ENCODE results near the gene FAM204A.

The FAM204A gene

DNA sequence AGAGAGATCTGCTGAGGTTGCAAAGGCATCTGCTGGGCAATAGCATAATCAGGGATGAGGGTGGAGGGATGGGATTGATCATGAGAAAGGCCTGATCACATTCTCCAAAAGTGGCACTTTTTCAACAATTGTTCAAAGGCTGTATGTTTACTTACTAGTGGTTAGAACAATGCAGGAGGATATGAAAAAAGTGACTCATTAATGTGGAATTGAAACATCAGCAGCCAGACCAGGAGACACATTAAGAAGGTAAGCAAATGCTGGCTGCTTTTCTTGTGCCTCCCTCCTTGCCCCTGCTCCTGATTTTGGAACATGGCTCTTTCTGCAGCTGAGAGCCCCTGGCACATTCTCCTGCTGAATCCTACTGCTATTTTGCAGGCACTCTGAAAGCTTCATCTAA, 63.5 kb downstream of the FAM204A start:
- DNase-seq (ENCODE audit: low read depth in 2 of 2), result no peak

DNA sequence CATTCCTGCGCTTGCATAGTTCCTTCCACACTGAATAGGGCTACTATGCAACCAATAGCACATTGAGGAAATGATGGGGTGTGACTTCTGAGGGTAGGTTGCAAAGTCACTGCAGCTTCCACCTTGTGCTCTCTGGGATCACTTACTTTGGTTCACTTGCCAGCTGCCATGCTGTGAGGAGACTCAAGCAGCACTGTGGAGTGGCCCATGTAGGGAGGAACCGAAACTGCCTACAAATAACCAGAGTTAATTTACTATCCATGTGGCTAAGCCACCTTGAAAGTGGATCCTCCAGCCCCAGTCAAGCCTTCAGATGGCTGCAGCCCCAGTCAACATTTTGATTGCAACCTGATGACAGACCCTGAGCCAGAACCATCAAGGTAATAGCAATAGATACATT, 64.3 kb downstream of the FAM204A start:
- DNase-seq (ENCODE audit: low read depth in 2 of 2), result no peak

DNA sequence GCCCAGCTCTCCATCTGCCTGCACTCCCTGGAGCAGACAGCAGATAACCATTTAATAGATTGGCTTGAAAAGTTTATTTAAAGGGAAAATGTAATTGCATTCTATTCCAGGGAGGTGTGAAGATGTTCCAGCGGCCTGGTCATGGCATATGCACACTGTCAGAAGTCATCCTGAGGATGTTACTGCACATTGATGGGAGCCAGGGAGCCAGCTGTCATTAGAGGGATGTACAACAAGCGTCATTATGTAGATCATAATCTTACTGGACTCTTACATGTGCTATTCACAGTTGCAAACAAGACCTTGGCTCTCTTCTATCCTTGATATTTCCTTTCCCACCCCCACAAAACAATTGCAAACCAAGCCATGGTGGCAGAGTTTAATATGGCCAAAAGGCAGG, 65.4 kb downstream of the FAM204A start:
- DNase-seq (ENCODE audit: low read depth in 2 of 2), result no peak

DNA sequence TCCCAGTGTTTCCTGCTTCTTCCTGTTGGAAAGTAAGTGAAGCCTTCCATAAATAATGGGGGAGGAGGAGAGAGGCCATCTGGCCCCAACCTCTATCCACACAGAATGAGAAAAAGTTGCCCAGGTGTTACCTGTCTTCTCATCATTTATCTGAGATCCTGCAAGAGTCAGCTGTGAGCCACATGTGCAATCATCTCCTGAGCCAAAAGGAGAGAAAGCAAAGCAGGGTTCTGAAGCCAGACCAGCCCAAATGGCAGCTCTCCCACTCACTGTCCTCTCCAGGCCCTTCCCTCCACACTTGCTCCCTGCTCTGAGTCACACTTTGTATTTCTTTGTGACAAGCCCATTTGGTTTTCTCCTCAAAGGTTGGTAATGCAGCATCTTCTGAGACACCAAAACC, 65.9 kb downstream of the FAM204A start:
- DNase-seq (ENCODE audit: low read depth in 2 of 2), result no peak

DNA sequence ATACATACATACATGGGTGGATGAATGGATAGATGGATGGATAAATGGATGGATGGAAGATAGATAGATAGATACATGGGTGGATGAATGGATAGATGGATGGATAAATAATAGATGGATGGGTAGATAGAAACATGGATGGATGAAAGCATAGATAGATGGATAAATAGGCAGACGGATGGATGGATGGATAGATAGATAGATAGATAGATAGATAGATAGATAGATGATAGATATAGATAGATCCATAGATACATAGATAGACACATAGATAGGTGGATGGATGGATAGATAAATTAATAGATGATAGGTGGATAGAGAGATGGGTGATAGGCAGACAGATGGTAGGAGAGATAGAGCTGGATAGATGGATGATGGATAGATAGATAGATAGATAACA, 68.5 kb downstream of the FAM204A start:
- no peak for DNase-seq (ENCODE audit: low read depth in 2 of 2)

DNA sequence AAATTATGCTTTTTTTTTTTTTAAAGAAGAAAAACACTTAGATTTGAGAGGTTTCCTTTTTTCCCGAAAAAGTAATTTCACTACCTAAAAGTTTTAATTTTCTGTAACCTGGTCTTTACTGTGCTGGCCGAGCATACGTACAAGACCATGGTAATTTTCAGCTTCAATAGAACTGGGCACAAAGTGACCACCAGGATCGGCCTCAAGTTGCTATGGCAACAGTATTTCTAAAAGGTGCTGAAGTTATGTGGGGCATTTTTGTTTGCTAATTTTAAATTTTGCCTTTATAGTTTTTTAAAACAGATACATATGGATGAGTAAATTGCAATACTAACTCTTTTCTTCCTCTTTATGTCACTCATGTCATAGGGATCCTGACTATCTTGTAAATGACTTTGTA, 69.4 kb downstream of the FAM204A start:
- no peak for DNase-seq (ENCODE audit: low read depth in 2 of 2)

DNA sequence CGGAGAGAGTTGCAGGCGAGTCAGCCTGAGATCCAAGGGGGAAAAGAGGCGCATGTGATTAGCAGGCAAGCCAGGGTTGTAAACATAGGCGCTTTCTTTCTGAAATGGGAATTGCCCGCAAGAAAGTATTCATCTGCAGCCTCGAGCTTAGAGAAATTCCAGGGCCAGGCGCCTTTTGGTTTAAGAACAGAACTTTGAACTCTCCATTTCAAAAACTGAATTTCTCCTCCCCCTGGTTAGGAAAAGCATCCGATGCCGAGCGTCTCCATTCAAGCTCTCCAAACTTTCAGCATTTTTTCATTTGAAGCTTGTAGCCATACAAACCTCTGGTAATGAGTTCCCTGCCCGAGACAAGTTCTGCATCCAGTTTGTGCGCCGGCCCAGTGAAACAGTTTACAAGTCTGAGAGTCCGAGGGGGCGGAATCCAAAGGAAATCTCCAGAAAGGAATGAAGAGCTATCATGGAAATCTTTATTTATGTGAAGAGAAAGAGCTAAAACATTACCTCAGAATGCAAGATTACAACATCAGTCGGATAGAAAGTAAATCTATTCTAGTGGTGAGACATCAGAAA, 69.9 kb downstream of the FAM204A start:
- peak; percentile 20 to 21 for DNase-seq (ENCODE audit: low read depth in 2 of 2)

DNA sequence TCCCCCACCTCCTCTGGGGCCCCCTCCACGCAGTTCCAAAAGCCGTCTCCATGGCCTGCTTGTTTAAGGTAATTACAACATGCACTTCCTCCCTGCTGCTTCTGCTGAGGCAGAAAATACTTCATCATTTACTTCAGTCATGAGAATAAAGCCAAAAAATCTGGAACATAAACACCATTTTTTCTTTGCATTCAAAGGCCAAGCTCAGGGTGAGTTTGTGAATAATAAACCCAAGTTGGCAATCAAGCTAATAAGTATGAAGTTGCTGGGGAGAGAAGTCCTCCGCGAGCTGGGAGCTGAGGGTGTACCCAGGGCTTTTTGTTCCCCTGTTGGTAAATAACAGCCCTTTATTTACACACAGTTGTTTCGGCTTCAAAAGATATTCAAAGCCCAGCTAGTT, 70.5 kb downstream of the FAM204A start:
- no peak for DNase-seq (ENCODE audit: low read depth in 2 of 2)

DNA sequence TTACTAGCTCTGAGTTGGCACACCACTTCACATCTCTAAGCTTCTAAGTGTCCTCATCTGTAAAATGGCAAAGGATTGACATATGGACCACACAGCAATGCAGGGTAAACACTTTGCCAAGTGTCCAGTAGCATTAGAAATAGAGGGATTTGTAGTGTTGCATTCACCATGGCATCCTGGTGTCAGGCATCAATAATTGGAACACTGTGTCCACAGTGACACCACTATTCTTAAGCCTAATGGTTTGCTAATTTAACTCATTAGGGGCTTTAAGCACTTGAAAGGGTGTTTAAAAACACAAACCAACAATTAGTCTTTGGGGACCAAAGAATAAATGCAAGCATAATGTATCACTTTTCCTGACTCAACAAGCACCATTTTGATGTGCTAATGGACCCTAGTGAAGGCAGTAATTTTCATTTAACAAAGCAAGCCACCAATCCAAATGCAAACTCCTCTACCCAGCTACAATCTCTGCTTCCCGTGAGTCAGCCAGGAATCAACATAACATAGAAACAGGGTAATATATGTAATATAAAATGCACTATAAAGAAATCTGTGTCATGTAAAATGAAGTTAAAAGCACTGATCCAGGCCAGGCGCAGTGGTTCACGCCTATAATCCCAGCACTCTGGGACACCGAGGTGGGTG, 75.9 kb downstream of the FAM204A start:
- no peak for DNase-seq (ENCODE audit: low read depth in 2 of 2)

DNA sequence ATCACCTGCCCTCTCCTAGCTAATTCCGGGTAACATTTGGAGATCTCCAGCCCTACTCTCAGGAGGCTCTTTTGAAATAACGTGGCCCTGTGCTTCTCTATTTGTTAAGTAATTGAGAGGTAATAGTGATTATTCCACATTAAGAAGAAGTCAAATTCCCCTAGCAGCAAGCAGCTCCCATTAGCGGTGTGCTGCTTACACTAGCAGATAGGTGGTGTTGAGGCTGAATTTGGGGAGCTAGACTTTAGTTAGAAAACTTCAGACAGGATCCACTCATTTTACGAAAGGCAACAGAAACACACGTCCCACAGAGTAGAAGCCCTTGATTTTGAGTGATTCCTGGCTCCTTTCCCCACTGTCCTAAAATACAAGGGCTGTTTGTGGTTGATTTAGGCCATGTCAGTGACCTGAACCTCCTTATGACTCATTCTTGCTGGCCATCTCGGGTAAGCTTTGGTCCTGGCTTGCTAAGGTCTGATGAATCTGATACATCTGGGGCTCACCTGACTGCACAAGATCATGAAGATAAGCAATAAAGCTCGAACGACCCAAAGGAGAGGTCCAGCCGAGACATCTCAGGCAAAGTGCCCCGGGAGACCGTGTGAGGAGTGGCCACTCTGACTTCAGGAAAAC, 77.2 kb downstream of the FAM204A start:
- no peak for DNase-seq (ENCODE audit: low read depth in 2 of 2)

DNA sequence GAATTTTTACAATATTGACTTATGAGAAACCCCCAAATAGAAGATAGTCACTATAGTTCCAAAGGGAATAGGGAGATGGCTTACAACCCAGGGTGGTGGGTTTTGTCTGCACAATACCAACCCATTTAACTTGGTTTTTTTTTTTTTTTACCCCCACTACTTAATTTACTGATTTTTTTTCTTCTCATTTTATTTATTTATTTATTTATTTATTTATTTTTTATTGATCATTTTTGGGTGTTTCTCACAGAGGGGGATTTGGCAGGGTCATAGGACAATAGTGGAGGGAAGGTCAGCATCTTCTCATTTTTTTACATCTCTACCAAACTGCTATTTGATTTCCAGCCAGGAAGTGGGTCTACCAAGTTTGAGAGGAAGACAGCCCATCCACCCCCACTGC, 77.9 kb downstream of the FAM204A start:
- DNase-seq (ENCODE audit: low read depth in 2 of 2), result no peak

DNA sequence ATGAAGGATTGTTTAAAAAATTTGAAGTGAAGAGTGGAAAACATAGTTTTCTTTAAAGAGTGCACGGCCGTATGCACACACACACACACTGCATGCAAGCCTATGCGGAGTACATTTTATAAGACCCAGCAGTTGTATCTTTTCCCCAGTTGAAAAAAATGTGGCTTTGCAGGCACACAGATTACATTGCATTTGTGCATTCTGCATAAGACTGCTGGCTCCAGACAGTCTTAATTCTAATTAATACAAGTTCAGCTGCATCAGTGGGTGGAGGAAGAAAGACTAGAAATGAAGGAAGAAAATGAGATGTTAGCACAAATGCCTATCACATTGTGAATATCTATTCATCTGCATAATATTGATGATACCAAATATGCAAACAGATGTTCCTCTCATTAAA, 79.6 kb downstream of the FAM204A start:
- no peak for DNase-seq (ENCODE audit: low read depth in 2 of 2)

DNA sequence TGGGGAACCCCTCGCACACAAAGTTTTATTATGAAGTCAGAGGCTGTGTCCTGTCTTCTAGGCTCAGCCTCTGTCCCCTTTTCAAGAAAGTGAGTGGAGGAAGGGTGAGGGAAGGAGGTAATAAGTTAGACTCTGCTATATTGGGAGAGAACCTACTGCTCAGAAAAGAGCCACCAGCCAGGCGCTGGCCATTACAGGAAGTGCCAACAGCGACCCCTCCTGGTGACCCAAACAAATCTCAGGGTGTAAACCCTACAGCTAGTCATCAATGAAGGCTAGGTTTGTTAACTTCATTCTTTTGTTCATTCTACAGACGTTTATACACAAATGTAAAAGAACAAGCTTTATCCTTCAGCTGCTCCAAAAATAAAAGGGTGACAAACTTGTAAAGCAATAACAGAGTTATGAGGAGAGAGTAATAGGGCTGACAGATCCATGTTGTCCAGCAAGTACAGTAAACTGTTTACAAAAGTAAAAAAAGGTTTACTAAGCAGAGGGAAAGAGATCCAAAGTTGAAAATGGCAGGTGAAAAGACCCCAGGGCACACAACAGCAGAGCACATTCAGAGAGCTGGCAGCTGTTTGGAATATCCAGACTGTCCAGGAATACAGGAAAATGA, 82.7 kb downstream of the FAM204A start:
- DNase-seq (ENCODE audit: low read depth in 2 of 2), result no peak

DNA sequence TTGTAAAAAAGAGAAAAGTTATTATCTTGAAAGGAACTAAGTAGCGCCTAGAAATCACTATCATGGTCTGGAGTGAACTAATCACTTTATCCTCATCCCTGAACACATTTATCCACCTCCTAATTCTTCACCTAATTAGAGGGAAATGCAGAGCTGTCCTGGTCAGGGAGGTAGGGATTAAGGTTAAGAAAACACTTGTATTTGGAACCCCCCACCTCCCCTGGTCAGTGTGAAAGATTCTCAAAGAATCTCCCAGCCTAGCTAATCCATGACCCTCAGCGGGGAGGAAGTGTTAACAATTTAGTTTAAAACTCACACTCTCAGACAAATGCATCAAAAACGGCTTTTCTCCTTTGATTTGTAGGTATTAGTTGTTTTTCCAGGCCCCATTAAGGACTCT, 83.8 kb downstream of the FAM204A start:
- DNase-seq (ENCODE audit: low read depth in 2 of 2), result no peak

DNA sequence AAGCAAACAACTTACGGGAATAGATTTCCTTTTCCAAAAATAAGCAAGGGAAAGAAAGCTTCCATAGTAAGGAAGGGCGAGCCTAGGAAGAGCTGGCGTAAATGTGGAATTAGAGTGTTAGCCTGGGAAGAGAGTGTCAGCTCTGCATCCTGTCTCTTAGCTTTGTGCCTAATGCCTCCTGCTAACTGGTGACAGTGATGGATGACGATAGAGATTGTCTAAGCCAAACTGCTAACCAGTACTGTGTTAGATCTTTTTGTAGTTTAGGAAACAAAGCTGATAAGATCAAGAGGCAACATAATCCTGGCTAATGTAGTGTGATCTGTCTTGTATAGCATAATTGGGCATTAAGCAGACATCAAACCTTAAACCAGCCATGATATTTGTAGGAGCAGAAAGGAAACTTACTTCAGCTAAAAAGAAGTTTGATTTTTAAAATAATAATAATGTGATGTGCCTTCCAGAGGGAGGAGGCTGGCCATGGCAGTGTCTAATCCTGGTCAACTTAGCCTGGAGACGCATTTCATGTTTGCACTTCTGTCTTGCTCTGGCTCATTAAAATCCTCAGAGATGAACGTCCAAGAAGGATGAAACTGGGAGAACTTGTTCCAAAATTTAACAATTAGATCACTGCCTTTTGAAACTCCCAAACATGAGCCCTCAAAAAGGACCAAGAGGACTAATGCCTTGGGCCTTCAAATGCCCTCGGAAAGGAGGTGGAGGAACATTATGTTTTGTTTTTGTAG, 85.1 kb downstream of the FAM204A start:
- no peak for DNase-seq (ENCODE audit: low read depth in 2 of 2)

DNA sequence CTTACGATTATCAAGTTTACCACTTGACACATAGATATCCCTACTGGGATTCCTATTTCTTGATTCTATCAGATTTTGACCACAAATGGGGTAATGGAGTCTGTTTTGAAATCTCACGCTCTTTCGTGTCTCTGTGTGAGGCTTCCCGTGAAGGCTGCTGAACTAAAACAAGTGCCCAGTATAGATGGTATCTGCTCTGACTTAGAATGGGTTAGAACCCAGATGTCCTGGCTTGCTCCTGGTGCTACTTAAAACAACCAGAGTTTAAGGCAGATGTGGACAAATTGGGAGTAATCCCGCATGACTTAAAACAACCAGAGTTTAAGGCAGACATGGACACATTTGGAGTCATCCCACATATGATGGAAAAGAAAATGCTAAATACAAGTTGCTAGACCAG, 85.9 kb downstream of the FAM204A start:
- DNase-seq (ENCODE audit: low read depth in 2 of 2), result no peak

DNA sequence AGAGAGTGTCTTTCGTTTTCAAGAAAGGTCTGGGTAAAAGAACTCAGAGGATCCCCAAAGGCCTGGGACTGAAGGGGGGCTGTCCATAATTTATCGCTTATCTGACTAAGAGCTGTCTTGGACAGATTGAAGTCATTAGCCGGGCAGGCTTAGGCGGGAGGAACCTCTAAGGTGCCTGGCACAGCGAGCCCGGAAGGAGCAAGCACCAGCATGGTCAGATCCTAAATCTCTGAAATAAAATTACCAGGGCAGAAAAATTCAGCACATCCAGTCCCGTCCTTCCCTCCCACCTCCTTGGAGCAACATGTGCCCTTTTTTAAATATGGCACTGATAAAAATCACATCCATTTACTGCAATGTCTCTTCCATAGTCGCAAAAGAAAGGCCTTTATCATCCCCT, 86.8 kb downstream of the FAM204A start:
- no peak for DNase-seq (ENCODE audit: low read depth in 2 of 2)

DNA sequence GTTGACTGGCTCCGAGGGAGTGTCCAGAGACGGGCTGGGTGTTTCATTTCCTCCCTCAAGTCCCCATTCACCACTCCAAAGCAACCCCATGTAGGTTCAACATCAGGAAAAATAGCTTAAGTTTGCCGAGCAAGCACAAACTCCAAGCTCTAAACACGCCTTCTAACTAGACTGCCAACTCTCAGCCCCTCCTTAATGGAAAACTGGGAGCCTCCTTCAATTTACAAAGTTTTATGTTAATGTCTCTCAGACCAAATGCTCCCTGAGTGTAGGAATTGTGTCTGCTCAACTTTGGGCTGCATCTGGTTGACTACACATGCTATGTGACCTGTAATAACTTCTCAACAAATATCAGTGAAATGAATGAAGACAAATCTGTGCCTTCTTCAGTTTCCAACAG, 87.5 kb downstream of the FAM204A start:
- no peak for DNase-seq (ENCODE audit: low read depth in 2 of 2)

DNA sequence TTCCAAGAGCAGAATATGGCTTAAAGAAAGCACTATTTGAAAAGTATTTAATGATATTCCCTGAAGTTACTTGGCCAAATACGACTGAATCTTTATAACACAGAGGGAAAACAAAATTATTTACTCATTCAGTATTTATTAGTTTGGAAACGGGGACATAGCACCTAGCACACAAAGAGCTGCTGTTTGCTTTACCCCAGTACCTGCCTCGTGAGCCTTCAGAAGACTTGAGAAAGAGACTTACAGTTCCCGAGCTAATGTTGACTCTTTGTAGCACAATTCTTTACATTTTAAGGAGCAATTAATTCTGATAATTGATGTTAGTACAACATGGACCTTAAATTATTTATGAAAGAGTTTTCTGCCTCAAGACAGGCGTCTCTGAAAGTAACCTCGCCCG, 88.7 kb downstream of the FAM204A start:
- no peak for DNase-seq (ENCODE audit: low read depth in 2 of 2)

DNA sequence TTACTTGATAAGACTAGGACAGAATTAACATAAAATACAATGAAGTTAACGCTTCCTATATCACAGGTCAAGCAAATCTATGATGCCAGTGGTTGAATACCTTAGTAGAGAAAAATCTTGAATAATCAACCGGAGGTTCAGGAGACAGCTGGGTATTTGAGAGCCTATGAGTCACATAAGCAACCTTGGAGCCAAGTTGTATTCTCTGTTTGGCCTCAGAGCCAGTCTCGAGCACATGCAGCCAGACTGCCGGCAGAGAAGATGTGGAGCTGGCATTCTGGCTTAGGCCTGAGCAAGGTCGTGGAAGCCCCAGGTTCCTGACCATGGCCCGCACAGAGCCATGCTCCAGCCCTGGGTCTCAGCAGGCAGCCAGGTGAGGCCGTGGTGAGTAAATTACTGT, 90.3 kb downstream of the FAM204A start:
- no peak for DNase-seq (ENCODE audit: low read depth in 2 of 2)

DNA sequence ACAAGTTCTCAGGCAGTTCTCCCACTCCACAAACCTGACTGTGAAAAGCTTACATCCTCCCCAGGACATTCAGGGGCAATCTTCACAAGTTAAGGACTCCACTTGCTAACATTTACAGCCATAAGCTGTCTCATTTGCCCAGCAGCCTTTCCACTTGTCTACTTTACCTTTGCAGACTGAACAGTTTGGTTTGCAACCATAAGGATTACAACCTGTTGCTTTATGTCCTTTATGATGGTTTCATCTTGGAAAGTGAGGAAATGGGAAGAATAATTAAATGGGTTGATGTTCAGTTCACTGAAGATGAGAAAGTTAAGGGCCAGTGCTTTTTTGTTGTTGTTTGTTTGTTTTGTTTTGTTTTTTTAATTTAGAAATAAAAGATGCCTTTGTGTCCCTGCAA, 92.4 kb downstream of the FAM204A start:
- no peak for DNase-seq (ENCODE audit: low read depth in 2 of 2)

Data from fibroblast of skin of left biceps (primary cell).